Measurements from ENCODE around the gene HSF5. TPM values are rescaled to one million over a fixed set of nuclear protein-coding genes. Genes with fewer than 3 reads are reported as not detected.

Gene HSF5
- total RNA-seq, 1 experiment from 2014 or later, result not detected

DNA sequence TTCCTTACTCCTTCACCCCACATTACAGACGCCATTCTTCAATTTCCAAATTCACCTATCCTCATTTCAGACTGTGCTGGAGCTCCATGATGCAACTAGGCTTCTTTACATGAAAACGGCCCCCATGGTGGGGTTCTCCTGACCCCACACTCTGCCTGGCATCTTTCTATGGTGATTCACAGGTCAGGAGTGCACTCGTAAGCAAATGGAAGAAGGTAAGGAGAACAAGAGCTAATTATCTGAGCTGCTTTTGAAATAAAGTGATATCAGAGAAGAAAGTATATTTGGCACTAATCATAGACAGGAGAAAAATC, 108.7 kb downstream of the HSF5 start:
- no peak overlapping the region for H4K8ac ChIP-seq (replicated peaks; ENCODE audit: insufficient read length, low read depth, low read length)
- no peak overlapping the region for H2BK120ac ChIP-seq (ENCODE audit: low read depth, low read length, poor library complexity, severe bottlenecking)
- TF ChIP-seq, protein P1, sequence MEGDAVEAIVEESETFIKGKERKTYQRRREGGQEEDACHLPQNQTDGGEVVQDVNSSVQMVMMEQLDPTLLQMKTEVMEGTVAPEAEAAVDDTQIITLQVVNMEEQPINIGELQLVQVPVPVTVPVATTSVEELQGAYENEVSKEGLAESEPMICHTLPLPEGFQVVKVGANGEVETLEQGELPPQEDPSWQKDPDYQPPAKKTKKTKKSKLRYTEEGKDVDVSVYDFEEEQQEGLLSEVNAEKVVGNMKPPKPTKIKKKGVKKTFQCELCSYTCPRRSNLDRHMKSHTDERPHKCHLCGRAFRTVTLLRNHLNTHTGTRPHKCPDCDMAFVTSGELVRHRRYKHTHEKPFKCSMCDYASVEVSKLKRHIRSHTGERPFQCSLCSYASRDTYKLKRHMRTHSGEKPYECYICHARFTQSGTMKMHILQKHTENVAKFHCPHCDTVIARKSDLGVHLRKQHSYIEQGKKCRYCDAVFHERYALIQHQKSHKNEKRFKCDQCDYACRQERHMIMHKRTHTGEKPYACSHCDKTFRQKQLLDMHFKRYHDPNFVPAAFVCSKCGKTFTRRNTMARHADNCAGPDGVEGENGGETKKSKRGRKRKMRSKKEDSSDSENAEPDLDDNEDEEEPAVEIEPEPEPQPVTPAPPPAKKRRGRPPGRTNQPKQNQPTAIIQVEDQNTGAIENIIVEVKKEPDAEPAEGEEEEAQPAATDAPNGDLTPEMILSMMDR (conservative IDR thresholded peaks at IDR 0.05), result no peak
- H3K27me3 Mint-ChIP-seq (ENCODE audit: low read depth), result peaks cover 4% of the 10 kb centered on the region; the same call in 1 of the 2 replicates
- no peak overlapping the region for H3K27ac ChIP-seq (ENCODE audit: insufficient read length, low read depth, low read length)
- no peak overlapping the region for H3K4ac ChIP-seq (ENCODE audit: low read depth, low read length)
- peaks cover 11% of the 10 kb centered on the region; the same call in 1 of the 2 replicates for H3K4me1 ChIP-seq (ENCODE audit: insufficient read depth, low read length)
- no peaks in the 10 kb centered on the region for H3K79me1 ChIP-seq (ENCODE audit: insufficient read depth, low read depth, low read length, poor library complexity, severe bottlenecking)
- no peak overlapping the region for H2AFZ ChIP-seq (ENCODE audit: low read length)
- no peaks in the 10 kb centered on the region for H3K23me2 ChIP-seq (ENCODE audit: insufficient read length, low read depth, low read length, poor library complexity, severe bottlenecking)
- no peaks in the 10 kb centered on the region for H3K9me3 ChIP-seq (ENCODE audit: control insufficient read depth, low read depth, low read length)
- no peak overlapping the region for H4K91ac ChIP-seq (ENCODE audit: insufficient read length, low read depth, low read length)
- no peaks in the 10 kb centered on the region for H3K9me3 Mint-ChIP-seq
- no peak overlapping the region; a peak in 1 of 7 replicates for H3K27ac Mint-ChIP-seq
- H2BK12ac ChIP-seq (ENCODE audit: insufficient read length, low read depth, low read length), result no peak overlapping the region
- no peaks in the 10 kb centered on the region for H3K27me3 ChIP-seq (ENCODE audit: insufficient read depth, low read length)
- H2BK5ac ChIP-seq (ENCODE audit: insufficient read length, low read length), result no peak overlapping the region
- no peak overlapping the region for H3K9ac ChIP-seq (ENCODE audit: extremely low read depth, insufficient read length, low read length)
- no peak overlapping the region for H3K4me3 Mint-ChIP-seq
- no peaks in the 10 kb centered on the region for H3K36me3 Mint-ChIP-seq (ENCODE audit: insufficient read depth in 1 of 3, low read depth in 3 of 3)
- H3K4me2 ChIP-seq (ENCODE audit: insufficient read depth, insufficient read length, low read length), result no peak overlapping the region
- H3K56ac ChIP-seq (ENCODE audit: insufficient read length, low read depth, low read length), result no peak overlapping the region
- H2BK15ac ChIP-seq (ENCODE audit: low read depth, low read length), result no peak overlapping the region
- no peak overlapping the region for H2AK5ac ChIP-seq (ENCODE audit: insufficient read length, low read length)
- no peak overlapping the region for H3K18ac ChIP-seq (ENCODE audit: insufficient read length, low read depth, low read length)
- no peak overlapping the region for H2BK20ac ChIP-seq (ENCODE audit: low read depth, low read length, poor library complexity, severe bottlenecking)
- no peak overlapping the region for H3T11ph ChIP-seq (ENCODE audit: low read length)
- no peak overlapping the region for H3K23ac ChIP-seq (ENCODE audit: insufficient read length, low read depth, low read length)
- WGBS (ENCODE audit: extremely low coverage, insufficient read length, low lambda C conversion rate), result no CpG with 5 or more reads among the region's 3 CpGs
- H3K4me1 Mint-ChIP-seq, result peaks cover 34 to 35% of the 10 kb centered on the region in 2 experiments
- no peaks in the 10 kb centered on the region for H3K79me2 ChIP-seq (ENCODE audit: insufficient read depth, low read length)
- no peak for DNase-seq
- H4K20me1 ChIP-seq (ENCODE audit: control insufficient read depth, insufficient read depth, insufficient read length), result no peaks in the 10 kb centered on the region
- H3K14ac ChIP-seq (ENCODE audit: insufficient read depth, low read length), result peak overlapping the region; percentile 69; the same call in 1 of the 2 replicates
- no peak overlapping the region for H4K5ac ChIP-seq (ENCODE audit: insufficient read length, low read depth, low read length)

Measured in H9 (cell line).